MCF 10A (cell line): ENCODE measurements around the gene HTR2B. TPM values are rescaled to one million over a fixed set of nuclear protein-coding genes. Genes with fewer than 3 reads are reported as not detected.

Experiments used
- BruUV-seq: library from RNA; stranded (reverse); fragments of 400-500 nt; replicated peaks from 2 replicates; lab custom pipeline; 2021; lab: Mats Ljungman, UMichigan
- CTCF ChIA-PET: fragments of 300-600 bp; sonication (Branson Sonifier 250); formaldehyde crosslinking; extraction: SDS; loops from one replicate; lab custom pipeline; 2021; ENCODE audit warnings: antibody characterized with exemption, inconsistent platforms; lab: Yijun Ruan, JAX
- POLR2A ChIA-PET: fragments of 300-600, 350-650 bp; sonication (Branson Sonifier 250); formaldehyde crosslinking; extraction: SDS; loops from one replicate; lab custom pipeline; 2020; ENCODE audit warnings: antibody characterized with exemption, inconsistent platforms; lab: Yijun Ruan, JAX
- DNase-seq: peaks from one replicate; pipeline ENCODE4 v3.0.0-alpha.2; 2018; ENCODE audit not compliant: unreplicated experiment
- H3K27ac Mint-ChIP-seq: one replicate; pipeline ENCODE4 v1.8.0; 2022; ENCODE audit warnings: mild to moderate bottlenecking, low read depth, mixed read lengths; ENCODE audit not compliant: unreplicated experiment
- H3K27me3 Mint-ChIP-seq: one replicate; pipeline ENCODE4 v1.8.0; 2022; ENCODE audit warnings: mixed read lengths; ENCODE audit not compliant: insufficient read depth, unreplicated experiment
- H3K36me3 Mint-ChIP-seq: one replicate; pipeline ENCODE4 v1.8.0; 2022; ENCODE audit warnings: mild to moderate bottlenecking, moderate library complexity, mixed read lengths; ENCODE audit not compliant: insufficient read depth, unreplicated experiment
- H3K4me1 Mint-ChIP-seq: one replicate; pipeline ENCODE4 v1.8.0; 2022; ENCODE audit warnings: mixed read lengths; ENCODE audit not compliant: insufficient read depth, unreplicated experiment
- H3K4me3 Mint-ChIP-seq: one replicate; pipeline ENCODE4 v1.8.0; 2022; ENCODE audit warnings: mild to moderate bottlenecking, moderate library complexity, mixed read lengths; ENCODE audit not compliant: unreplicated experiment
- H3K9me3 Mint-ChIP-seq: one replicate; pipeline ENCODE4 v1.8.0; 2022; ENCODE audit warnings: mixed read lengths; ENCODE audit not compliant: unreplicated experiment
- CTCF ChIP-seq: fragments of 200-600 bp; IDR thresholded peaks from one replicate; pipeline ENCODE4 v1.8.0; 2022; ENCODE audit warnings: antibody characterized with exemption, mild to moderate bottlenecking; ENCODE audit not compliant: unreplicated experiment
- intact Hi-C: fragments of 100-400 bp; cut with micrococcal nuclease; formaldehyde crosslinking; loops from 2 replicates; pipeline ENCODE4 v1.14.1; 2022
- total RNA-seq: library from RNA; stranded (reverse); gene quantifications from 2 replicates; pipeline ENCODE4 v1.2.3, GENCODE V29; 2022

The HTR2B gene
- total RNA-seq, 1 experiment from 2014 or later: not detected

GRCh38 chr2:231113489-231113888, 11.4 kb downstream of the HTR2B start:
- no peak for TF ChIP-seq CTCF
- POLR2A ChIA-PET: interaction anchor here (2.2 kb wide), 1 partner anchor 10 kb away, joined by 11 read pairs; no protein-coding TSS in a partner anchor
- Mint-ChIP-seq H3K4me3 (no peak overlapping the region), H3K4me1 (peaks cover 14% of the 10 kb centered on the region), H3K36me3 (peaks cover 36% of the 10 kb centered on the region), H3K27me3 (no peaks in the 10 kb centered on the region), H3K27ac (no peak overlapping the region), H3K9me3 (no peaks in the 10 kb centered on the region)
- CTCF ChIA-PET: interaction anchor here (2.9 kb wide), 1 partner anchor 10 kb away, joined by 17 read pairs; no protein-coding TSS in a partner anchor
- intact Hi-C loops: no loop called here
- BruUV-seq: no TSS peak
- no peak for DNase-seq

- no TSS peak for BruUV-seq
- Mint-ChIP-seq H3K9me3 (no peaks in the 10 kb centered on the region), H3K27me3 (no peaks in the 10 kb centered on the region), H3K4me3 (no peak overlapping the region), H3K27ac (no peak overlapping the region), H3K4me1 (peaks cover 14% of the 10 kb centered on the region), H3K36me3 (peaks cover 38% of the 10 kb centered on the region)
- POLR2A ChIA-PET: interaction anchor here (0.5 to 2.2 kb wide), 5 partner anchors 11 to 85 kb away, joined by 3 to 11 read pairs (median 4); no protein-coding TSS in a partner anchor
- DNase-seq: no peak
- intact Hi-C loops: no loop called here
- CTCF ChIA-PET: interaction anchor here (0.7 to 2.9 kb wide), 5 partner anchors 9 to 565 kb away, joined by 3 to 17 read pairs (median 3); no protein-coding TSS in a partner anchor
- TF ChIP-seq CTCF: no peak
These were observed 12.9 kb downstream of the HTR2B start for GRCh38 chr2:231111987-231112386.

DNA sequence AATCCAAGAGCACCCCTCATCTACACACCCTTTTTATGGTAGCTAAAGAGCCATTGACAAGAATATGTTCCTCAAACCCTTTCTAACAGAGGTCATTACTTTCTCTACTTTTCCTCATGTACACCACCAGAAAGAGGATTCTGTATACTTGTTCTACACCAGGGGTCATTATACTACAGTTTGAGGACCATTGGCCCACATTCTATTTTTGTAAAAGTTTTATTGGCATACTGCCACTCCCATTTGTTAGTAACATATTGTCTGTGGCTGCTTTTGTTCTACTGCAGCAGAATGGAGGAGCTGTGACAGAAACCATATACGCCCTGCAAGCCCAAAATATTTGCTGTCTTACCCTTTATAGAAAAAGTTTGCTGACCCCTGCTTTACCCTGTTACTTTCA, 14.3 kb downstream of the HTR2B start:
- Mint-ChIP-seq H3K27me3 (no peaks in the 10 kb centered on the region), H3K9me3 (no peaks in the 10 kb centered on the region), H3K4me3 (no peak overlapping the region), H3K27ac (no peak overlapping the region), H3K4me1 (peaks cover 14% of the 10 kb centered on the region), H3K36me3 (peaks cover 44% of the 10 kb centered on the region)
- ChIA-PET POLR2A (interaction anchor here (0.8 to 1.3 kb wide), 2 partner anchors 8 to 15 kb away, joined by 3 read pairs; partner anchors contain the start of gene HTR2B), CTCF (interaction anchor here (0.9 to 1.7 kb wide), 3 partner anchors 19 to 302 kb away, joined by 3 to 4 read pairs (median 3); no protein-coding TSS in a partner anchor)
- intact Hi-C loops: no loop called here
- TF ChIP-seq CTCF: no peak
- BruUV-seq: no TSS peak
- no peak for DNase-seq

- TF ChIP-seq CTCF: peak; percentile 77
- H3K27ac Mint-ChIP-seq: no peak overlapping the region
- peak; percentile 68 for DNase-seq
- H3K9me3 Mint-ChIP-seq: no peaks in the 10 kb centered on the region
- no TSS peak for BruUV-seq
- ChIA-PET CTCF (interaction anchor here (0.6 to 3.6 kb wide), 21 partner anchors 8 to 480 kb away, joined by 3 to 17 read pairs (median 4); partner anchors contain the start of gene ARMC9), POLR2A (interaction anchor here (0.6 to 1.2 kb wide), 4 partner anchors 26 to 359 kb away, joined by 3 to 5 read pairs (median 3); partner anchors contain the start of gene ARMC9)
- intact Hi-C loops: loop anchor here (1.0 to 10.0 kb wide), 4 partner anchors 91 to 348 kb away; partner anchors contain the start of gene ARMC9
- H3K36me3 Mint-ChIP-seq: peaks cover 31% of the 10 kb centered on the region
- no peaks in the 10 kb centered on the region for H3K27me3 Mint-ChIP-seq
- H3K4me3 Mint-ChIP-seq: no peak overlapping the region
- H3K4me1 Mint-ChIP-seq: peaks cover 15% of the 10 kb centered on the region
These were observed 20.6 kb downstream of the HTR2B start for GRCh38 chr2:231104115-231104713.
